GM12874 (cell line): Measurements from ENCODE around the gene RGL3.

Experiments used
- TF ChIP-seq, protein P1 (sequence below): IDR thresholded peaks from 2 replicates; pipeline ENCODE4 v1.5.1; 2011; ENCODE audit warnings: low read depth, mild to moderate bottlenecking, control low read depth, low read length, moderate library complexity; ENCODE audit not compliant: insufficient read depth

The RGL3 gene

DNA sequence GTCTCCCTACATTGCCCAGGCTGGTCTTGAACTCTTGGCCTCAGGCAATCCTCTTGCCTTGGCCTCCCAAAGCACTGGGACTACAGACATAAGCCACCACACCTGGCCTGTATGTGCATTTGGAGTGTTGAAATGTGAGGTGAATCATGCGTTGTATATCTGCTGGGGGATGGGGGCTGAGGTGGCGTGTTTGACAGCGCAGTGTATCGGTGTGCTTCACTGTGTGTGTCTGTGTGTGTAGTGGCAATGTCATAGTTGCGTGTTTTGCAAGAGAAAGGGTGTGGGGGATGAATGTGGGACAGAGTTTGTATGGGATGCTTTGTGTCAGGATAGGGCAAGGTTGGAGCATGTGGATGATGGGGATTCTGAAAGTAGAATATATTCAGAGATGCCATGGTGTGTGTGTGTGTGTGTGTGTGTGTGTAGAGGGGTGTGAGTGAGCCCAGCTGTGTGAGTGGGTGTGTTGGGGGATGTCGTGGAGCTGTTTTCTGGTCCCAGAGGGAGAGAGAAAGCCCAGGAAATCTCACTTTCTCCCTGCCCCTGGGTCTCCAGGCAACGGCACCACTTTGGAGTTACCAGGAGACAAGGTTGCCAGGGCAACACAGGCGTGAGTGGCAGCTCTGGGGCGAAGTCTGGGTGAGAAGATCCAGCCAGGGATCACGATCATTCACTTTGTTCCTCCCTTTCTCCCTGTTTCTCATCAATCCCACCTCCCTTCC, 45.8 kb downstream of the RGL3 start:
- TF ChIP-seq, protein P1, sequence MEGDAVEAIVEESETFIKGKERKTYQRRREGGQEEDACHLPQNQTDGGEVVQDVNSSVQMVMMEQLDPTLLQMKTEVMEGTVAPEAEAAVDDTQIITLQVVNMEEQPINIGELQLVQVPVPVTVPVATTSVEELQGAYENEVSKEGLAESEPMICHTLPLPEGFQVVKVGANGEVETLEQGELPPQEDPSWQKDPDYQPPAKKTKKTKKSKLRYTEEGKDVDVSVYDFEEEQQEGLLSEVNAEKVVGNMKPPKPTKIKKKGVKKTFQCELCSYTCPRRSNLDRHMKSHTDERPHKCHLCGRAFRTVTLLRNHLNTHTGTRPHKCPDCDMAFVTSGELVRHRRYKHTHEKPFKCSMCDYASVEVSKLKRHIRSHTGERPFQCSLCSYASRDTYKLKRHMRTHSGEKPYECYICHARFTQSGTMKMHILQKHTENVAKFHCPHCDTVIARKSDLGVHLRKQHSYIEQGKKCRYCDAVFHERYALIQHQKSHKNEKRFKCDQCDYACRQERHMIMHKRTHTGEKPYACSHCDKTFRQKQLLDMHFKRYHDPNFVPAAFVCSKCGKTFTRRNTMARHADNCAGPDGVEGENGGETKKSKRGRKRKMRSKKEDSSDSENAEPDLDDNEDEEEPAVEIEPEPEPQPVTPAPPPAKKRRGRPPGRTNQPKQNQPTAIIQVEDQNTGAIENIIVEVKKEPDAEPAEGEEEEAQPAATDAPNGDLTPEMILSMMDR = no peak

DNA sequence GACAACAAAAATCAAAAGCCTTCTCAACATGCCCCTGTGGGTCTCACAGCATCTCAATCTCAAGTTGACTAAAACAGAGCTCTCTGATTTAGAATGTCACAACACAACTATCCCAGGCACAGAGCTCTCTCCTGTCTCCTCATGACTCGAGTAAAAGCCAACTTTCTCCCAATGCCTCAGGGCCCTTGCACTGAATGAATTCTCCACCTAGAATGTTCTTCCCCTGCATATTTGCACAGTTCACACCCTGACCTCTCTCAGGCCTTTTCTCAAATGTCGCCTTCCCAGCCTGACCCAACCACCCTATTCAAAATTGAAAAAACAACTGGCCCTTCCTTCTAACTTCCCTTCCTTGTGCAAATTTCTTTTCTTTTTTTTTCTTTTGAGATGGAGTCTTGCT, 48.4 kb downstream of the RGL3 start:
- TF ChIP-seq, protein P1 = no peak

DNA sequence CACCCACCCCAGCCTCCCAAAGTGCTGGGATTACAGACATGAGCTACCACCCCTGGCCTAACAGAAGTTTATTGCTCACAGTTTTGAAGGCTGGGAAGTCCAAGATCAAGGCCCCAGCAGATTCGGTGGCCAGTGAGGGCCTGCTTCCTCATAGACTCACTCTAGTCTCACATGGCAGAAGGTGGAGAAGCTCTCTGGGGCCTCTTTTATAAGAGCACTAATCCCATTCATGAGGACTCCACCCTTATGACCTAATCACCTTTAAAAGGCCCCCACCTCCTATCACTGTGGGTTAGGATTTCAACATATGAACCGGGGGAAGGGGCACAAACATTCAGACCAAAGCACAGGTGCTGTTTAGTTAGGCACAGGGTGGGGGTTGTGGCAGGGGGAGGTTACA, 51.6 kb downstream of the RGL3 start:
- TF ChIP-seq, protein P1 = no peak

DNA sequence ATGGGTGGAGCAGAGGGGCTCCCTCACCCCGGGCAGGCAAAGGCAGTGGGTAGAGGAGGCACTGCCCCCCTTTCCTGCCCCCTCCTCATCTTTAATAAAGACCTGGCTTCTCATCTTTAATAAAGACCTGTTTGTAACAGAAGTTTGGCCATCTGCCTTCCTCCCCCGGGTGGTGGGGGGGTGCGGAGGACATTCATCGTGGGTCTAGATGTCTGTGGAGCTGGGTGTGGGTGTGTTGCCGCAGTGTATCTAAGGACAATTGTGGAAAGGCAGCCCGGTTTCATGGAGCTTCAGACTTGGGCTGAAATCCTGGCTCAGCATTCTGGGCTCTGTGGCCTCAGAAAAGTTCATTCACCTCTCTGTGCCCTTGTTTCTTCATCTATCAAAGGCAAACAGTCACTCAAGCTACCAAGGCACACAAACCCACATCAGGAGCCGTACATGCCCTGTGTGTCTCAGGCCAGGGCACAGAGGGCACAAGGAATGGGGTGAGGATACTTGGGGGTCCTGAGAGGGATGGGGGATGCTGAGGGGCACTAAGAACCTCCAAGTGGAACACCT, 53.5 kb downstream of the RGL3 start:
- TF ChIP-seq, protein P1 = no peak

DNA sequence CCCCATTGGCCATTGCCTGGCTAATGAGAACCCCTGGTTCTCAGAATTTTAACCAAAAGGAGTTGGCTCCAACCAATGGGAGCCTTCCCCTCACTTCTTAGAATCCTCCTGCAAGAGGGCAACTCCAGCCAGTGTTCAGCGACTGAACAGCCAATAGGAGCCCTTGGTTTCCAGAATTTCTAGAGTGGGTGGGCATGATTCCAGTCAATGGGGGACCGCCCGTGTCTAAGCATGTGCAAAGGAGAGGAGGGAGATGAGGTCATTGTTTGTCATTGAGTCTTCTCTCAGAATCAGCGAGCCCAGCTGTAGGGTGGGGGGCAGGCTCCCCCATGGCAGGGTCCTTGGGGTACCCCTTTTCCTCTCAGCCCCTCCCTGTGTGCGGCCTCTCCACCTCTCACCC, 54.2 kb downstream of the RGL3 start:
- TF ChIP-seq, protein P1 = no peak

DNA sequence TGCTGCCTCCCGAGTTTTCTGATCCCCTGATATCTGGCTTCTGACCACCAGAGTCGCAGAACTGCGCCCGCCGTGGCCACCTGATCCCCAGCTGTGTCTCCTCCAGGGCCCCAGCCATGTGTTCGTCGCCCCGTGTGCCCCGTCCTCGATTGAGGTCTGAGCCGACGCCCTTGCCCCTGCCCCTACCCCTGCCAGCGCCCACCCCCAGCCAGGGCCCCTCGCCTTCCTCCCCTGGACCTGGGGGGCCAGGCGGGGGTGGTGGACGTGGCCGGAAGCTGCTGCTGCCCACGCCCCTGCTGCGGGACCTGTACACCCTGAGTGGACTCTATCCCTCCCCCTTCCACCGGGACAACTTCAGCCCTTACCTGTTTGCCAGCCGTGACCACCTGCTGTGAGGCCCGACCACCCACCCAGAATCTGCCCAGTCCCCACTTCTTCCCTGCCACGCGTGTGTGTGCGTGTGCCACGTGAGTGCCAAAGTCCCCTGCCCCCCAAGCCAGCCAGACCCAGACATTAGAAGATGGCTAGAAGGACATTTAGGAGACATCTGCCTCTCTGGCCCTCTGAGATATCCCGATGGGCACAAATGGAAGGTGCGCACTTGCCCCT, 54.7 kb downstream of the RGL3 start:
- TF ChIP-seq, protein P1 = no peak

DNA sequence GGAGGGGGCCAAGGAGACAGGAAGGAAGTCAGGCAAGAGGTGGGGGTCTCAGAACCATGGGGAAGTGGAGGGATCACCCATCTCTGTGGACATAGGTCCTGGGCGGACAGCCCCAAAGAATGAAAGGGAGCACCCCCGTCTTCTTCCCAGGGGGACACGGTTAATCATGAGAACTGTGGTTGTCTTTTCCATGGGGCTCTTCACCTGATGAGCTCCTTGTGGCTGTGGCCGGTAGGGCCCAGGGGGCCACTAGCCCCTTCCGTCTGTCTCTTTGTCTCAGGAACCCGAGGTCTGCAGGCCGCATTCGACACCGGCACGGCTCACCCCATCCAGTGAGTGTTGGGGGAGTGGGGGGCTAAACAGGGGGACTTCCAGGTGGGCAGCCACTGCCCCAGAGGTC, 55.2 kb downstream of the RGL3 start:
- TF ChIP-seq, protein P1 = no peak
